ENCODE data around the gene EMC9.
A peak's percentile ranks its signal among the peaks of the same experiment; 100 is the strongest.

Gene EMC9, protein sequence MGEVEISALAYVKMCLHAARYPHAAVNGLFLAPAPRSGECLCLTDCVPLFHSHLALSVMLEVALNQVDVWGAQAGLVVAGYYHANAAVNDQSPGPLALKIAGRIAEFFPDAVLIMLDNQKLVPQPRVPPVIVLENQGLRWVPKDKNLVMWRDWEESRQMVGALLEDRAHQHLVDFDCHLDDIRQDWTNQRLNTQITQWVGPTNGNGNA

DNA sequence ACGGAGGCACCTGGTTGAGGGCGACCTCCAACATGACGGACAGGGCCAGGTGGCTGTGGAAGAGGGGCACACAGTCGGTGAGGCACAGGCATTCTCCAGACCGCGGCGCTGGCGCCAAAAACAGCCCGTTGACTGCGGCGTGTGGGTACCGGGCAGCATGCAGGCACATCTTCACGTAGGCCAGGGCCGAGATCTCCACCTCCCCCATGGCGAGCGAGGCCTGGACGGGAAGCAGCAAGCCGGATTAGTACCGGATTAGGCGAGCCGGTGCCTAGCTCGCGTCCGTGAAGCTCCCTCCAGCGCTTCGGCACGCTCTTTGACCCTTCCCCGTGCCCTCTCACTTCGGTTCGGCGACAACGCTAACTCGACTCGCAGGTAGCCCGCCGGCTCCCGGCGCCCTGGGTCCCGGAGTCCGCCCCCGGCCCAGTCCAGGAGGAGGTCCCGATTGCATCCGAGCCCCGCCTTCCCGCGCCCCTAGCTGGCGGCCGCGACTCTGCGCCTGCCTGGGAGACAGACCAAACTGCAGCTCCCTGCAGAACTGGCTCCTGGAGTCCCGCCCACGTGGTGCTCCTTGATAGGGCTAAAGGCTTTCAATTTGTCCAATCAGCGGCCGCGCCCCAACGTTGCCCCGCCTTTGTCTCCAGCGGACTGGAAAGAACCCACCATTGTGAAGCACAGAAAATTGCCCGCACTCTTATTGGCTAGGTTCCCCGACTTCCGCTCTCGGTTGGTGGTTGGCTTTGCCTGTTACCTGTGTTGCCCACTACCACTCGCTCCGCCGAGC, at the start of gene EMC9:
TSS of gene EMC9 (minus strand) at position 495 of the 784 bp plus-strand sequence. CDS start at position 208, 287 bp downstream.
- H3K9me3 ChIP-seq (ENCODE audit: low read depth, low read length): no peaks in the 10 kb centered on the region
- H3K4me3 ChIP-seq: peak within 1 kb of the TSS; percentile 86
- H3K27ac ChIP-seq: peak within 1 kb of the TSS; percentile 77
- peak; percentile 97 for DNase-seq (ENCODE audit: low read depth, low spot score)
- peak within 1 kb of the TSS; percentile 81 for H3K9ac ChIP-seq (ENCODE audit: insufficient read length)
- H3K36me3 ChIP-seq (ENCODE audit: insufficient read depth, low read length): peaks cover 19% of the 10 kb centered on the region
- TF ChIP-seq FOXP2 (optimal IDR thresholded peaks at IDR 0.05; ENCODE audit: control extremely low read depth, extremely low read length, insufficient read depth): no peak
- peak; percentile 94 for TF ChIP-seq POLR2AphosphoS5 (IDR thresholded peaks at IDR 0.05; ENCODE audit: borderline replicate concordance, low read depth, low read length)

DNA sequence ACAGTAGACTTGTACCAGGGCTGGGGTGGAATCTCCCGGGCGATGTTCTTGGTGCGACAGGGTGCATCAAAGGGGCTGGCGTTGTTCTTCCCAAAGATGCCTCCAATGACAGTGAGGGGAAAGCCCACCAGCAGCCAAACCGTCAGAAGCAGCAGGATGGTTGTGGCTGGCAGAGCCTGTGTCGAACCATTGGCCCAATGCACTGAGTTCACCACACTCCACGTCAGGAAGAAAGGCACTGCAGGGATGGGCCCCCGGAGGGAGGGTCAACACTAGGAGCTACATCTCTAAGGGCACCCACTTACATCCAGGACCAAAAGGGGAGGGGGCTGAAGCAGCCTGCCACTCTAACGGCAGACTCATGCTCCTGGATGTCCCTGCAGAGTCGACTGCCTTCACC, 49.0 kb upstream of the EMC9 start:
- TF ChIP-seq EZH2 (IDR thresholded peaks at IDR 0.05) (no peak), FOXP2 (optimal IDR thresholded peaks at IDR 0.05; ENCODE audit: control extremely low read depth, extremely low read length, insufficient read depth) (no peak), POLR2AphosphoS5 (IDR thresholded peaks at IDR 0.05; ENCODE audit: borderline replicate concordance, low read depth, low read length) (no peak)
- no peak overlapping the region for H3K4me3 ChIP-seq
- no peaks in the 10 kb centered on the region for H3K9me3 ChIP-seq (ENCODE audit: low read depth, low read length)

DNA sequence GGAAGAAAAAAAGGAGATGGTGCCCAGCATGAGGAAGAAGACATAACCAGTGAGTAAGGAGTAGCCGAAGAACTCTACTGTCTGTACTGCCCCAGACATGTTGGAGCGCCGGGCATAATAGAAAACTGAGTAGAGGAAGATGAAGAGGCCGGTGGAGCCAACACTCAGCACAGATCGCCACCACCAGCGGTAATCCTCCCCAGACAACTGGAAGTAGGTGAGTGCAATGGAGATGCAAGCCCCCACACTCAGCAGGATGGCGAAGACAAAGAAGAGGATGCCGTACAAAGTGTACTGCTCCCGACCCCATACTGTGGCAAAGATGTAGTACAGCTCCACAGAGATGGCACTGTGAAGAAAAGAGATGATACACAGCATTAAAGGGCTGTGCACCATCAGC, 48.1 kb upstream of the EMC9 start:
- TF ChIP-seq POLR2AphosphoS5 (IDR thresholded peaks at IDR 0.05; ENCODE audit: borderline replicate concordance, low read depth, low read length): no peak
- TF ChIP-seq FOXP2 (optimal IDR thresholded peaks at IDR 0.05; ENCODE audit: control extremely low read depth, extremely low read length, insufficient read depth): no peak
- no peak for TF ChIP-seq EZH2 (IDR thresholded peaks at IDR 0.05)
- H3K9me3 ChIP-seq (ENCODE audit: low read depth, low read length): no peaks in the 10 kb centered on the region
- no peak for DNase-seq (ENCODE audit: low read depth, low spot score)
- peak overlapping the region; percentile 81 for H3K9ac ChIP-seq (ENCODE audit: insufficient read length)
- peak overlapping the region; percentile 86 for H3K4me3 ChIP-seq
- H3K36me3 ChIP-seq (ENCODE audit: insufficient read depth, low read length): peaks cover 42% of the 10 kb centered on the region
- peak overlapping the region; percentile 80 for H3K27ac ChIP-seq

More for the DNA sequence above, 49.0 kb upstream of the EMC9 start:
- Histone ChIP-seq H3K36me3 (ENCODE audit: insufficient read depth, low read length) (peaks cover 34% of the 10 kb centered on the region), H3K27ac (no peak overlapping the region), H3K9ac (ENCODE audit: insufficient read length) (no peak overlapping the region)
- DNase-seq (ENCODE audit: low read depth, low spot score): no peak

DNA sequence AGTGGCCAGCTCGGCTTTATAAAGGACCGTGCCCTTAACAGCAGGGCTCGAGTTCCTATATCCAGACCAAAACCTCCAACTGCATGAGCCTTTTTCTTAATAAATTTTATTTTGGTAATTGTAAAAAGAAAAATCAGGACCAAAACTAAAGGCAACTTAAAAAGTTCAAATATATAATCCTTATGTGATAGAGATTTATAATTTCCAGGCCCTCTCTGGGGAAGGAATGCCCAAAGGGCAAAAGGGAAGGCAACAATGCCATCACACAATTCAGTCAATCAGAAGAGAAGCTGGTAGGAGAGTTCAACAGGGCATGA, 47.6 kb upstream of the EMC9 start:
- DNase-seq (ENCODE audit: low read depth, low spot score): no peak
- TF ChIP-seq POLR2AphosphoS5 (IDR thresholded peaks at IDR 0.05; ENCODE audit: borderline replicate concordance, low read depth, low read length) (no peak), FOXP2 (optimal IDR thresholded peaks at IDR 0.05; ENCODE audit: control extremely low read depth, extremely low read length, insufficient read depth) (no peak), EZH2 (IDR thresholded peaks at IDR 0.05) (no peak)
- Histone ChIP-seq H3K36me3 (ENCODE audit: insufficient read depth, low read length) (peaks cover 44% of the 10 kb centered on the region), H3K9me3 (ENCODE audit: low read depth, low read length) (no peaks in the 10 kb centered on the region), H3K9ac (ENCODE audit: insufficient read length) (peak overlapping the region; percentile 81), H3K4me3 (peak overlapping the region; percentile 86), H3K27ac (peak overlapping the region; percentile 80)

DNA sequence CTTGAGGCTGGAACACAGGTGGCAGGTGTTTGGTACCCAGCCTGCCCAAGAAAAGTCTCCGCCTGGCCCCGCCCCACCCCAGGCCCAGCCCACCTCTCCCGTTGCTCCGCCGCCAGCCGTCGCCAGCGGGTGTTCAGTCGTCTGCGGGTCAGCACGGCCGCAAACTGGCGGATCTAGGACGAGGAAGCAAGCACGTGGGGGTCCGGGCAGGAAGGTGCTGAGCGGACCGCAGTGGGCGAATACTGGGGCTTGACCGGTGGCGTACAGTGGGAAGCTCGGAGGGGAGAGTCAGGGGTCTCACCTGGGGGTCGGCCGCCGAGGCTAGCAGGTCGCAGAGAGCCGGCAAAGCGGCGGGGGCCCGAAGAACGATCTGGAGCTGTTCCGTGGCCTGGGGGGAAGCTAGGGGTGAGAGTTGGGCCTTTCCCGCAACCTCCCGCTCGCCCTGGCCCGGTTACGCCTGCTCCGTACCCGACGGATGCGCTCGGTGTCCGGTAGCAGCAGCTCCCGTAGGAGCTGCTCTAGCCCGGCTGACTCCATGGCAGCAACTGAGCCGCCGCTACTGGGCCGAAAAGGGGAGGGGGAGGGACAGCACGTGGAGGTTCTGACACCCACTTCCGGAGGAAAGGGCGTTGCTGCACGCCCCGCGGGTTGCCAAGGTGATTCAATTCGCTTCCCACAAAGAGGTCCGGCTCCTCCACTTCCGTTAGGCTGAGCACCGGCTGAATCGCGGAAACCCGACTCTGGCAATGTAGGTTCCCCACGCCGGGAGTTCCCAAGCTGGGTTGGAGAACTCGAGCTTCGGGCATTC, 47.1 kb upstream of the EMC9 start, which contains the start of gene IPO4:
TSS of gene IPO4 (minus strand) at position 566 of the 808 bp plus-strand sequence. CDS start at position 537, 29 bp downstream.
- TF ChIP-seq POLR2AphosphoS5 (IDR thresholded peaks at IDR 0.05; ENCODE audit: borderline replicate concordance, low read depth, low read length) (peak; percentile 92), EZH2 (IDR thresholded peaks at IDR 0.05) (no peak), FOXP2 (optimal IDR thresholded peaks at IDR 0.05; ENCODE audit: control extremely low read depth, extremely low read length, insufficient read depth) (peak; percentile 87)
- peak within 1 kb of the TSS; percentile 86 for H3K4me3 ChIP-seq
- no peaks in the 10 kb centered on the region for H3K9me3 ChIP-seq (ENCODE audit: low read depth, low read length)
- H3K9ac ChIP-seq (ENCODE audit: insufficient read length): peak within 1 kb of the TSS; percentile 81
- peak; percentile 91 for DNase-seq (ENCODE audit: low read depth, low spot score)
- H3K36me3 ChIP-seq (ENCODE audit: insufficient read depth, low read length): peaks cover 48% of the 10 kb centered on the region
- H3K27ac ChIP-seq: peak within 1 kb of the TSS; percentile 80

DNA sequence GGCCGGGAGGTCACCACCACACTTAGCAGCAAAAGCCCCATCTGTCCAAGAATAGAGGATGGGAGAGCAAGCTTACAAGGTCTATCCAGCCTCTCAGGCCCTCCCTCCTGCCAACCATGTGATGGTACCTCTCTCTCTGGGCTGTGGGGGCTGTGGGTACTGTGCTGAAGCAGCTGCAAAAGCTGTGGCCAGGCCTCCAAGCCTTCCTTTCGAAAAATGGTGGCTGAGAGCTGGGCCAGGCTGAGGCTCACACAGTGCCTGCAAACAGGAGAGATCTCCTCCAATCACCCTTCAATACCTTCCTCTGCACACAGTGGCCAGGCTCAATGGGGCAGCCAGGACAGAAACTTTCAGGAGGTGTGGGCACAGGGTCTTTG, 46.1 kb upstream of the EMC9 start:
- no peaks in the 10 kb centered on the region for H3K9me3 ChIP-seq (ENCODE audit: low read depth, low read length)
- H3K4me3 ChIP-seq: peak overlapping the region; percentile 86
- TF ChIP-seq EZH2 (IDR thresholded peaks at IDR 0.05): no peak
- no peak for TF ChIP-seq POLR2AphosphoS5 (IDR thresholded peaks at IDR 0.05; ENCODE audit: borderline replicate concordance, low read depth, low read length)
- TF ChIP-seq FOXP2 (optimal IDR thresholded peaks at IDR 0.05; ENCODE audit: control extremely low read depth, extremely low read length, insufficient read depth): no peak
- H3K36me3 ChIP-seq (ENCODE audit: insufficient read depth, low read length): peaks cover 53% of the 10 kb centered on the region
- H3K9ac ChIP-seq (ENCODE audit: insufficient read length): peak overlapping the region; percentile 80
- no peak overlapping the region for H3K27ac ChIP-seq
- no peak for DNase-seq (ENCODE audit: low read depth, low spot score)

DNA sequence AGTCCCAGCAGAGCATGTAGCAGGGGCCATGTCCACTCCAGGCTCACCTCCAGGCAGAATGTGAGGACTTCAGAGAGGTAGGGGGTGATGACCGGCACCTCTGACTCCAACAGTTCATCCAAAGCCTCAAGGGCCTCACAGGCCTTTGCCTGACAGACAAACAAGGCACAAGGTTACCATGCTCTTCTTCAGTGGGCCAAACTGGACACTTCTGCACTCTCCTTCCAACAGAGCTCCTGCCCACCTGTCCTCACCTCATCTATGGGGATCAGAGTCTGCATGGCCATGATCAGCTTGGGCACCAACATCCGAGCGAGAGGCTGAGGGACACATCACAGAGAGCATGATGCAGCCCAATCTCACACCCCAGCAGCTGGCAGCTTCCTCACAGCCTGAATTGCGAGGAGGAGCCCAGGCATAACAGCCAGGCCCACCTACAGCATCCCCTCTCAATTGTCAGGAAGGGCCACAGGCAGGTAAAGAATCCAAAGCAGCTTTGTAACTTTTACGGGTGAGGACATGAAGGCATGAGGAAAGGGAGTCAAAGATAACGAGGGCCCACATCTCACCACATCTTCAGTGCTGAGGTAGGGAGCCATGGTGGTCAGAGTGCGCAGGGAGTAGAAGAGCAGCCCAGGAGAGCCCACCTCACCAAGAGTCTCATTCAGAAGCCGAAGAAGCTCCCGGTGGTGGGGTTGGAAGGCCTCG, 45.6 kb upstream of the EMC9 start:
- H3K9me3 ChIP-seq (ENCODE audit: low read depth, low read length): no peaks in the 10 kb centered on the region
- peaks cover 50% of the 10 kb centered on the region for H3K36me3 ChIP-seq (ENCODE audit: insufficient read depth, low read length)
- DNase-seq (ENCODE audit: low read depth, low spot score): no peak
- TF ChIP-seq POLR2AphosphoS5 (IDR thresholded peaks at IDR 0.05; ENCODE audit: borderline replicate concordance, low read depth, low read length) (no peak), EZH2 (IDR thresholded peaks at IDR 0.05) (no peak), FOXP2 (optimal IDR thresholded peaks at IDR 0.05; ENCODE audit: control extremely low read depth, extremely low read length, insufficient read depth) (no peak)
- peak overlapping the region; percentile 80 for H3K9ac ChIP-seq (ENCODE audit: insufficient read length)
- peak overlapping the region; percentile 86 for H3K4me3 ChIP-seq
- H3K27ac ChIP-seq: no peak overlapping the region
